HCT116 (cell line): ENCODE measurements around the gene FOXO6. TPM values are rescaled to one million over a fixed set of nuclear protein-coding genes. Genes with fewer than 3 reads are reported as not detected.

Source experiments
- ATAC-seq: fragments of 200-7000 bp; cut with Tn5 transposase; 2 replicates; pipeline ENCODE4 v1.9.1; 2020; ENCODE audit warnings: mild to moderate bottlenecking, moderate library complexity
- BruUV-seq: library from RNA; stranded (reverse); fragments of 400-500 nt; replicated peaks from 2 replicates; lab custom pipeline; 2021; lab: Mats Ljungman, UMichigan
- CTCF ChIA-PET: fragments of 300-600 bp; sonication (Branson Sonifier 250); formaldehyde crosslinking; loops from one replicate; lab custom pipeline; 2021; ENCODE audit warnings: antibody characterized with exemption; lab: Charles Lee
- POLR2A ChIA-PET: fragments of 300-600, 350-600 bp; sonication (Branson Sonifier 250); formaldehyde crosslinking; loops from one replicate; lab custom pipeline; 2021; ENCODE audit warnings: antibody characterized with exemption; lab: Charles Lee
- RAD21 ChIA-PET, 2 experiments: fragments of 300-600 bp; sonication (Branson Sonifier 250); formaldehyde crosslinking; loops; one replicate each; lab custom pipeline; 2023; ENCODE audit warnings: low total read pairs in 2 of 2; ENCODE audit not compliant: uncharacterized antibody in 2 of 2, unreplicated experiment in 2 of 2, low non-redundant PET in 1 of 2; lab: Charles Lee
- DNase-seq: peaks from one replicate; pipeline ENCODE4 v3.0.0-alpha.2; 2010; ENCODE audit warnings: low read depth, low spot score
- H2AFZ ChIP-seq: fragments of 200-600 bp; shearing (Covaris generic), sonication (generic); 2 replicates; pipeline ENCODE4 v1.6.1; 2017; ENCODE audit warnings: low read depth, mixed run types, mixed read lengths, antibody characterized with exemption, low read length; ENCODE audit not compliant: poor library complexity, severe bottlenecking
- H3K27ac ChIP-seq: 2 replicates; pipeline ENCODE4 v1.5.1; 2012; ENCODE audit warnings: low read depth, low read length
- H3K27me3 ChIP-seq: fragments of 200-600 bp; sonication (generic); 2 replicates; pipeline ENCODE4 v1.6.1; 2016; ENCODE audit warnings: mixed run types, low read length, mixed read lengths; ENCODE audit not compliant: insufficient read depth
- H3K36me3 ChIP-seq, 2 experiments: fragments of 200-500 bp in 1 of 2; fragments of 200-600 bp in 1 of 2; sonication (Bioruptor generic) in 1 of 2; sonication (generic) in 1 of 2; 2 replicates each; pipeline versions ENCODE4 v1.5.1 to v1.6.1; 2014 to 2016; ENCODE audit warnings: low read length in 2 of 2, inconsistent platforms in 1 of 2, mixed read lengths in 1 of 2, mixed run types in 1 of 2; ENCODE audit not compliant: insufficient read depth in 2 of 2, control insufficient read depth in 1 of 2
- H3K4me1 ChIP-seq, 2 experiments: fragments of 200-600 bp in 1 of 2; sonication (generic) in 1 of 2; 2 replicates each; pipeline versions ENCODE4 v1.5.1 to v1.6.1; 2012 to 2017; ENCODE audit warnings: low read length in 2 of 2, inconsistent platforms in 1 of 2, mild to moderate bottlenecking in 1 of 2, mixed read lengths in 1 of 2, mixed run types in 1 of 2, moderate library complexity in 1 of 2; ENCODE audit not compliant: insufficient read depth in 2 of 2, control insufficient read depth in 1 of 2
- H3K4me2 ChIP-seq: fragments of 200-600 bp; sonication (generic); 2 replicates; pipeline ENCODE4 v1.6.1; 2017; ENCODE audit warnings: mixed run types, low read length, mixed read lengths
- H3K4me3 ChIP-seq, 2 experiments: fragments of 200-600 bp in 1 of 2; sonication (generic) in 1 of 2; replicated peaks in 1 of 2; 2 replicates each; pipeline ENCODE4 v1.5.1; 2011 to 2016; ENCODE audit warnings: low read length in 2 of 2, control low read depth in 1 of 2, low read depth in 1 of 2, mild to moderate bottlenecking in 1 of 2, mixed read lengths in 1 of 2, mixed run types in 1 of 2
- H3K79me2 ChIP-seq: fragments of 200-600 bp; sonication (generic); 2 replicates; pipeline ENCODE4 v1.6.1; 2017; ENCODE audit warnings: mild to moderate bottlenecking, mixed run types, low read length, moderate library complexity, mixed read lengths; ENCODE audit not compliant: insufficient read depth
- H3K9ac ChIP-seq: fragments of 200-600 bp; sonication (generic); 2 replicates; pipeline ENCODE4 v1.6.1; 2016; ENCODE audit warnings: low read length, mixed read lengths
- H3K9me2 ChIP-seq: fragments of 200-600 bp; sonication (generic), shearing (Covaris generic); 2 replicates; pipeline ENCODE4 v1.6.1; 2017; ENCODE audit warnings: mixed run types, mild to moderate bottlenecking, moderate library complexity; ENCODE audit not compliant: insufficient read depth
- H3K9me3 ChIP-seq, 2 experiments: fragments of 200-500 bp in 1 of 2; fragments of 200-600 bp in 1 of 2; sonication (Bioruptor generic) in 1 of 2; sonication (generic) in 1 of 2; 2 replicates each; pipeline ENCODE4 v1.6.1; 2014 to 2017; ENCODE audit warnings: low read length in 2 of 2, mixed read lengths in 2 of 2, inconsistent platforms in 1 of 2, low read depth in 1 of 2, mild to moderate bottlenecking in 1 of 2, mixed run types in 1 of 2, moderate library complexity in 1 of 2; ENCODE audit not compliant: control insufficient read depth in 1 of 2, insufficient read depth in 1 of 2
- H4K20me1 ChIP-seq: fragments of 200-600 bp; sonication (generic), shearing (Covaris generic); 2 replicates; pipeline ENCODE4 v1.6.1; 2017; ENCODE audit warnings: mixed run types, mild to moderate bottlenecking, moderate library complexity; ENCODE audit not compliant: insufficient read depth
- ATF3 ChIP-seq: IDR thresholded peaks from 2 replicates; pipeline ENCODE4 v1.6.1; 2012
- CBX3 ChIP-seq: IDR thresholded peaks from 2 replicates; pipeline ENCODE4 v1.6.1; 2012; ENCODE audit warnings: low read depth
- EZH2phosphoT487 ChIP-seq: fragments of 200-600 bp; IDR thresholded peaks from 2 replicates; pipeline ENCODE4 v1.6.1; 2018; ENCODE audit warnings: antibody characterized with exemption, borderline replicate concordance
- POLR2AphosphoS5 ChIP-seq: IDR thresholded peaks from 2 replicates; pipeline ENCODE4 v1.6.1; 2011; ENCODE audit warnings: mild to moderate bottlenecking, low read depth, low read length, moderate library complexity
- SRF ChIP-seq: IDR thresholded peaks from 2 replicates; pipeline ENCODE4 v1.6.1; 2012; ENCODE audit warnings: low read depth
- TCF7L2 ChIP-seq: IDR thresholded peaks from 2 replicates; pipeline ENCODE4 v1.7.0; 2011; ENCODE audit warnings: borderline replicate concordance, inconsistent platforms; ENCODE audit not compliant: insufficient read depth, insufficient read length; ENCODE audit errors: extremely low read depth
- ZBTB33 ChIP-seq: IDR thresholded peaks from 2 replicates; pipeline ENCODE4 v1.6.1; 2011; ENCODE audit warnings: mild to moderate bottlenecking, low read length, moderate library complexity; ENCODE audit not compliant: insufficient replicate concordance; ENCODE audit errors: extremely low read depth
- ZFX ChIP-seq: fragments of 450-650 bp; IDR thresholded peaks from 2 replicates; pipeline ENCODE4 v1.6.1; 2017
- ZNF274 ChIP-seq: fragments of 200-500 bp; sonication (Bioruptor generic); IDR thresholded peaks from 2 replicates; pipeline ENCODE4 v1.6.1; 2014; ENCODE audit warnings: mild to moderate bottlenecking, low read depth, low read length, inconsistent platforms
- intact Hi-C: fragments of 100-400 bp; cut with micrococcal nuclease; formaldehyde crosslinking; loops from 2 replicates; pipeline ENCODE4 v1.10.0; 2022
- total RNA-seq: library from RNA; stranded (reverse); gene quantifications from one replicate; pipeline ENCODE4 v1.2.1, GENCODE V29; 2021; ENCODE audit not compliant: unreplicated experiment

The FOXO6 gene
- total RNA-seq, 1 experiment from 2014 or later: 7.0 TPM

GRCh38 chr1:41378222-41378621 lies 17.0 kb downstream of the FOXO6 start:
- Histone ChIP-seq H3K4me1 (peaks cover 10 to 26% of the 10 kb centered on the region in 2 experiments; a peak in 3 of 4 replicates), H3K4me2 (no peak overlapping the region), H3K79me2 (no peaks in the 10 kb centered on the region), H2AFZ (no peak overlapping the region), H3K9me3 (no peaks in the 10 kb centered on the region), H3K36me3 (no peaks in the 10 kb centered on the region), H3K9ac (no peak overlapping the region), H3K27me3 (no peaks in the 10 kb centered on the region), H3K4me3 (no peak overlapping the region), H3K27ac (no peak overlapping the region), H4K20me1 (no peaks in the 10 kb centered on the region), H3K9me2 (no peaks in the 10 kb centered on the region)
- ChIA-PET CTCF (interaction anchor here (1.3 to 1.7 kb wide), 2 partner anchors 17 to 41 kb away, joined by 3 to 5 read pairs; partner anchors contain the start of gene FOXO6), POLR2A (no interaction called here), RAD21 (no interaction called here)
- no TSS peak for BruUV-seq
- no peak for DNase-seq
- TF ChIP-seq SRF: no peak
- no peak for TF ChIP-seq ZFX
- no peak for TF ChIP-seq EZH2phosphoT487
- no peak for TF ChIP-seq POLR2AphosphoS5
- no peak for TF ChIP-seq ZBTB33
- TF ChIP-seq ZNF274: no peak
- TF ChIP-seq ATF3: no peak
- no peak for TF ChIP-seq TCF7L2
- TF ChIP-seq CBX3: no peak
- intact Hi-C loops: no loop called here
- ATAC-seq: no peak
